SU-DHL-6 (cell line): Measurements from ENCODE around the gene LMAN2L.

Experiments used
- H2AFZ ChIP-seq: fragments of 200-600 bp; sonication (generic); 2 replicates; pipeline ENCODE4 v1.6.1; 2014; ENCODE audit warnings: low read depth, mild to moderate bottlenecking, moderate library complexity, mixed read lengths, antibody characterized with exemption, low read length; ENCODE audit not compliant: severe bottlenecking
- H3F3A ChIP-seq: fragments of 200-600 bp; shearing (Covaris generic); 2 replicates; pipeline ENCODE4 v1.6.0; 2016; ENCODE audit warnings: antibody characterized with exemption, mild to moderate bottlenecking; ENCODE audit not compliant: insufficient read depth
- H3K27ac ChIP-seq: fragments of 200-600 bp; sonication (generic); 2 replicates; pipeline ENCODE4 v1.5.1; 2016; ENCODE audit warnings: low read depth, mild to moderate bottlenecking, low read length, moderate library complexity, mixed read lengths
- H3K27me3 ChIP-seq: fragments of 200-600 bp; sonication (generic), shearing (Covaris generic); 2 replicates; pipeline ENCODE4 v1.6.0; 2014; ENCODE audit warnings: mild to moderate bottlenecking, low read length
- H3K36me3 ChIP-seq: fragments of 200-600 bp; sonication (generic); 2 replicates; pipeline ENCODE4 v1.6.1; 2014; ENCODE audit warnings: mild to moderate bottlenecking, low read length, mixed read lengths
- H3K4me2 ChIP-seq: fragments of 300-600, 200-600 bp; shearing (Covaris generic), sonication (generic); 2 replicates; pipeline ENCODE4 v1.6.0; 2014; ENCODE audit warnings: low read length, low read depth, mild to moderate bottlenecking; ENCODE audit not compliant: poor library complexity, severe bottlenecking
- H3K4me3 ChIP-seq: fragments of 200-600 bp; sonication (generic); 2 replicates; pipeline ENCODE4 v1.5.1; 2014; ENCODE audit warnings: antibody characterized with exemption, low read length, mild to moderate bottlenecking, mixed read lengths; ENCODE audit not compliant: insufficient read depth, poor library complexity, severe bottlenecking
- H3K79me2 ChIP-seq: fragments of 200-600 bp; sonication (generic); 2 replicates; pipeline ENCODE4 v1.6.1; 2014; ENCODE audit warnings: mild to moderate bottlenecking, low read length, moderate library complexity; ENCODE audit not compliant: insufficient read depth
- H3K9ac ChIP-seq: fragments of 200-600 bp; sonication (generic); 2 replicates; pipeline ENCODE4 v1.7.0; 2014; ENCODE audit warnings: mild to moderate bottlenecking, low read length
- H3K9me2 ChIP-seq: fragments of 200-600 bp; sonication (generic); replicated peaks from 2 replicates; pipeline ENCODE4 v1.6.1; 2014; ENCODE audit warnings: low read length; ENCODE audit not compliant: insufficient read depth
- H3K9me3 ChIP-seq: fragments of 200-600 bp; sonication (generic); 2 replicates; pipeline ENCODE4 v1.6.1; 2014; ENCODE audit warnings: low read length, mixed read lengths; ENCODE audit not compliant: insufficient read depth
- H4K20me1 ChIP-seq: fragments of 200-600 bp; sonication (generic); 2 replicates; pipeline ENCODE4 v1.6.1; 2014; ENCODE audit warnings: low read depth, mild to moderate bottlenecking, antibody characterized with exemption, low read length, moderate library complexity, mixed read lengths
- CTCF ChIP-seq: fragments of 200-600 bp; sonication (generic); IDR thresholded peaks from one replicate; pipeline ENCODE4 v1.5.1; 2017; ENCODE audit warnings: antibody characterized with exemption, mild to moderate bottlenecking, low read length, moderate library complexity; ENCODE audit not compliant: insufficient read depth, poor library complexity, severe bottlenecking
- EZH2phosphoT487 ChIP-seq: fragments of 200-600 bp; sonication (generic), shearing (Covaris generic); conservative IDR thresholded peaks from 2 replicates; pipeline ENCODE4 v1.6.1; 2018; ENCODE audit warnings: mild to moderate bottlenecking, antibody characterized with exemption, low read length, moderate library complexity, mixed read lengths

Gene LMAN2L

DNA sequence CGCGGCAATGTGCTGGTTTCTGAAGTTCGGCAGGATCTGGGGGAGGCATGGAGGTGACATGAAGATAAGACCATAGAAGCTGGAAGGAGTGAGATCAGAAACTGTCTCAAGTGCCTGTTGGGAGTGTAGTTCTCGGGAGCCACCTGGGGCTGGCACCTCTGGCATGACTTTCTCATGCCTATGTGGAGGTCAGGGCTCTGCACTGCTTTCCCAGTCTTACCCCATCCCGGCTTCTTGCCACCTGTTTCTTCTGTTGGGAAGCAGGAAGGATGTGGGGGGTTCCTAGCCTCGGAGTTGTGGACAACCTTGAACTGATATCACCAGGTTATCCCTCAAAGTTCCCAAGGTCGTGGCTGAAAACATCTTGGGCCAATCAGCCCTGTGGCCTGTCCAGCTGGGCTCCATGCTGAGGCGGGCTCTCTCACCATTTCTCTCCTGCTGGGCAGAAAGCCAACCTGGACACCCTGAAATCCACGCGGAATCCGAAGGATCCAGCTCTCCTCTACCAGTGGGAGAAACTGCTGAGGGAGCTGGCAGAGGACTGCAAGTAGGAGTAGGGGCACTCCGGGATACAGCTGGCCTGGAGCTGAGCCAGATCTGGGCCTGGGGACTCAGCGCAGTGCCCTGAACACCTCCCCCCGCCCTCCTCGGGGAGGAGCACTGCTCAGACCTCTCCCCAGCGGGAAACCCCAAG is 54.8 kb downstream of the LMAN2L start:
- H3K27me3 ChIP-seq: no peaks in the 10 kb centered on the region; the same call in 1 of the 2 replicates
- no peak overlapping the region for H3K27ac ChIP-seq
- H3K9ac ChIP-seq: no peak overlapping the region
- no peaks in the 10 kb centered on the region for H3K79me2 ChIP-seq
- no peak overlapping the region for H3K4me3 ChIP-seq
- no peaks in the 10 kb centered on the region for H4K20me1 ChIP-seq
- TF ChIP-seq EZH2phosphoT487: no peak
- TF ChIP-seq CTCF: no peak
- H2AFZ ChIP-seq: no peak overlapping the region
- H3K36me3 ChIP-seq: no peaks in the 10 kb centered on the region
- no peaks in the 10 kb centered on the region for H3K9me3 ChIP-seq
- no peaks in the 10 kb centered on the region for H3K9me2 ChIP-seq
- no peaks in the 10 kb centered on the region for H3F3A ChIP-seq
- no peak overlapping the region for H3K4me2 ChIP-seq

GRCh38 chr2:96683972-96684820 is 55.7 kb downstream of the LMAN2L start:
- Histone ChIP-seq H3K27me3 (no peaks in the 10 kb centered on the region; the same call in 1 of the 2 replicates), H3K9me2 (no peaks in the 10 kb centered on the region), H3K4me3 (no peak overlapping the region), H3K27ac (no peak overlapping the region), H3K9ac (no peak overlapping the region), H3K79me2 (no peaks in the 10 kb centered on the region), H3K4me2 (no peak overlapping the region), H3K9me3 (no peaks in the 10 kb centered on the region), H3F3A (no peaks in the 10 kb centered on the region), H3K36me3 (no peaks in the 10 kb centered on the region), H2AFZ (no peak overlapping the region), H4K20me1 (no peaks in the 10 kb centered on the region)
- TF ChIP-seq CTCF (no peak), EZH2phosphoT487 (no peak)

- TF ChIP-seq EZH2phosphoT487 (no peak), CTCF (no peak)
- H3K4me3 ChIP-seq: no peak overlapping the region
- H3K9me2 ChIP-seq: no peaks in the 10 kb centered on the region
- H3K79me2 ChIP-seq: no peaks in the 10 kb centered on the region
- H3F3A ChIP-seq: no peaks in the 10 kb centered on the region
- no peaks in the 10 kb centered on the region for H3K9me3 ChIP-seq
- H3K27me3 ChIP-seq: no peaks in the 10 kb centered on the region; the same call in 1 of the 2 replicates
- H3K4me2 ChIP-seq: no peak overlapping the region
- no peak overlapping the region for H3K27ac ChIP-seq
- no peaks in the 10 kb centered on the region for H3K36me3 ChIP-seq
- no peak overlapping the region for H3K9ac ChIP-seq
- H4K20me1 ChIP-seq: no peaks in the 10 kb centered on the region
- no peak overlapping the region for H2AFZ ChIP-seq
These were observed 56.6 kb downstream of the LMAN2L start for GRCh38 chr2:96683307-96683706.
